CD14-positive monocyte (primary cell): ENCODE data around the gene ANKRD1. TPM values are rescaled to one million over a fixed set of nuclear protein-coding genes. Genes with fewer than 3 reads are reported as not detected.

Experiments
- DNase-seq, 3 donors: peaks; one replicate each; pipeline ENCODE4 v3.0.0-alpha.2; 2011 to 2022
- H2AFZ ChIP-seq: 2 replicates; pipeline ENCODE4 v1.6.0; 2012; ENCODE audit warnings: mild to moderate bottlenecking, low read depth, low read length, inconsistent platforms; ENCODE audit not compliant: insufficient read depth, poor library complexity, severe bottlenecking
- H3K27ac ChIP-seq, 2 donors: 1 replicate in 1 of 2; 2 replicates in 1 of 2; pipeline ENCODE4 v1.5.1; 2012 to 2013; ENCODE audit warnings: low read length in 2 of 2, control low read depth in 1 of 2, inconsistent platforms in 1 of 2, low read depth in 1 of 2, mild to moderate bottlenecking in 1 of 2
- H3K27me3 ChIP-seq, 2 donors: one replicate each; pipeline versions ENCODE4 v1.6.0 to v1.6.1; 2011 to 2013; ENCODE audit warnings: low read length in 2 of 2; ENCODE audit not compliant: control insufficient read depth in 2 of 2, insufficient read depth in 2 of 2
- H3K36me3 ChIP-seq, 2 donors: replicated peaks in 1 of 2; 1 replicate in 1 of 2; 2 replicates in 1 of 2; pipeline versions ENCODE4 v1.5.1 to v1.6.1; 2012 to 2013; ENCODE audit warnings: low read length in 2 of 2, control low read depth in 1 of 2, inconsistent platforms in 1 of 2, mild to moderate bottlenecking in 1 of 2; ENCODE audit not compliant: insufficient read depth in 2 of 2, control insufficient read depth in 1 of 2
- H3K4me1 ChIP-seq, 2 donors: 1 replicate in 1 of 2; 2 replicates in 1 of 2; pipeline versions ENCODE4 v1.5.1 to v1.6.1; 2012 to 2013; ENCODE audit warnings: low read length in 2 of 2, control low read depth in 1 of 2, inconsistent platforms in 1 of 2, mild to moderate bottlenecking in 1 of 2, moderate library complexity in 1 of 2; ENCODE audit not compliant: insufficient read depth in 2 of 2, control insufficient read depth in 1 of 2
- H3K4me2 ChIP-seq: replicated peaks from 2 replicates; pipeline ENCODE3; 2012; ENCODE audit warnings: low read length, moderate library complexity, mild to moderate bottlenecking; ENCODE audit not compliant: poor library complexity, severe bottlenecking; ENCODE audit errors: extremely low read depth
- H3K4me3 ChIP-seq, 3 experiments: fragments of 200-600 bp in 1 of 3; sonication (generic) in 1 of 3; replicated peaks in 1 of 3; 1 replicate in 2 of 3; 2 replicates in 1 of 3; pipeline ENCODE4 v1.5.1; 2011 to 2013; ENCODE audit warnings: low read length in 3 of 3, mild to moderate bottlenecking in 3 of 3, control low read depth in 2 of 3, low read depth in 2 of 3, inconsistent platforms in 1 of 3, moderate library complexity in 1 of 3
- H3K79me2 ChIP-seq: 2 replicates; pipeline ENCODE4 v1.6.0; 2012; ENCODE audit warnings: mild to moderate bottlenecking, control low read depth, inconsistent platforms, low read length, moderate library complexity; ENCODE audit not compliant: insufficient read depth
- H3K9ac ChIP-seq: 2 replicates; pipeline ENCODE4 v1.6.0; 2017; ENCODE audit warnings: low read length, mild to moderate bottlenecking; ENCODE audit not compliant: insufficient read depth, poor library complexity, severe bottlenecking
- H3K9me3 ChIP-seq, 2 donors: replicated peaks in 1 of 2; 1 replicate in 1 of 2; 2 replicates in 1 of 2; pipeline versions ENCODE4 v1.5.1 to v1.6.1; 2012 to 2013; ENCODE audit warnings: low read length in 2 of 2, control low read depth in 1 of 2; ENCODE audit not compliant: control insufficient read depth in 1 of 2, insufficient read depth in 1 of 2
- H4K20me1 ChIP-seq: 2 replicates; pipeline ENCODE4 v1.6.0; 2012; ENCODE audit warnings: mild to moderate bottlenecking, low read length, control low read depth, moderate library complexity; ENCODE audit not compliant: insufficient read depth
- H3K27ac Mint-ChIP-seq, 7 donors: one replicate each; pipeline ENCODE4 v1.8.0; 2020; ENCODE audit warnings: mild to moderate bottlenecking in 7 of 7, mixed read lengths in 7 of 7, moderate library complexity in 6 of 7, inconsistent platforms in 2 of 7
- H3K27me3 Mint-ChIP-seq, 3 donors: one replicate each; pipeline ENCODE4 v1.8.0; 2021 to 2022; ENCODE audit warnings: low read depth in 3 of 3, mild to moderate bottlenecking in 3 of 3, mixed read lengths in 3 of 3, moderate library complexity in 3 of 3, inconsistent platforms in 1 of 3
- H3K36me3 Mint-ChIP-seq, 2 donors: one replicate each; pipeline ENCODE4 v1.8.0; 2020; ENCODE audit warnings: mixed read lengths in 2 of 2, inconsistent platforms in 1 of 2, mild to moderate bottlenecking in 1 of 2
- H3K4me1 Mint-ChIP-seq: one replicate; pipeline ENCODE4 v1.8.0; 2020; ENCODE audit warnings: mild to moderate bottlenecking, mixed read lengths
- H3K4me3 Mint-ChIP-seq, 2 donors: one replicate each; pipeline ENCODE4 v1.8.0; 2020; ENCODE audit warnings: mild to moderate bottlenecking in 2 of 2, mixed read lengths in 2 of 2, moderate library complexity in 1 of 2
- H3K9me3 Mint-ChIP-seq, 7 donors: one replicate each; pipeline ENCODE4 v1.8.0; 2020 to 2022; ENCODE audit warnings: mixed read lengths in 7 of 7, mild to moderate bottlenecking in 6 of 7, moderate library complexity in 6 of 7, inconsistent platforms in 2 of 7
- CTCF ChIP-seq: fragments of 200-600 bp; IDR thresholded peaks from one replicate; pipeline ENCODE4 v1.8.0; 2022; ENCODE audit warnings: antibody characterized with exemption, mild to moderate bottlenecking
- WGBS: methylation state at CpG from one replicate; pipeline ENCODE4 v1.1.5; 2013; ENCODE audit warnings: missing lambda C conversion rate; ENCODE audit not compliant: insufficient coverage; 5-methylcytosine and 5-hydroxymethylcytosine counted together
- intact Hi-C, 2 donors: fragments of 100-400 bp; cut with micrococcal nuclease; formaldehyde crosslinking; loops; one replicate each; pipeline versions ENCODE4 v1.15.0 to v1.15.1; 2023
- polyA plus RNA-seq, 3 donors: library from polyadenylated mRNA; depleted of rRNA in 1 of 3; unstranded in 2 of 3; stranded (reverse) in 1 of 3; fragments of 300-500 nt in 2 of 3; fragments of >200 nt in 1 of 3; fragmentation: Illumina TruSeq in 2 of 3; gene quantifications; 1 replicate in 2 of 3; 2 replicates in 1 of 3; pipeline ENCODE4 v1.2.3, GENCODE V29; 2012 to 2021

Gene ANKRD1
- polyA plus RNA-seq, 3 donors, result not detected

- no peak for TF ChIP-seq CTCF
- H3K9me3 Mint-ChIP-seq, result peaks cover 0 to 2% (median 0%) of the 10 kb centered on the region in 7 donors
- Histone ChIP-seq H3K9ac (no peak overlapping the region), H3K27me3 (no peaks in the 10 kb centered on the region), H3K4me3 (no peak overlapping the region), H4K20me1 (no peaks in the 10 kb centered on the region), H3K4me1 (no peaks in the 10 kb centered on the region), H3K27ac (no peak overlapping the region), H3K4me2 (no peak overlapping the region), H3K9me3 (no peaks in the 10 kb centered on the region), H2AFZ (no peak overlapping the region), H3K36me3 (no peaks in the 10 kb centered on the region), H3K79me2 (no peaks in the 10 kb centered on the region)
- intact Hi-C loops, result no loop called here
- H3K27me3 Mint-ChIP-seq, result peaks cover 0 to 6% (median 3%) of the 10 kb centered on the region in 3 donors
- 64% methylated on average over 3 of the region's 5 CpGs for WGBS
- no peaks in the 10 kb centered on the region for H3K4me1 Mint-ChIP-seq
- no peak for DNase-seq
- H3K4me3 Mint-ChIP-seq, result no peak overlapping the region
- H3K36me3 Mint-ChIP-seq, result no peaks in the 10 kb centered on the region
- no peak overlapping the region for H3K27ac Mint-ChIP-seq
Measured at GRCh38 chr10:90930070-90930837, 9.4 kb upstream of the ANKRD1 start.

- WGBS, result 56% methylated on average over 3 of the region's 5 CpGs
- Mint-ChIP-seq H3K27me3 (peaks cover 0 to 8% (median 5%) of the 10 kb centered on the region in 3 donors), H3K9me3 (peaks cover 0 to 2% (median 0%) of the 10 kb centered on the region in 7 donors), H3K27ac (peak overlapping the region in 1 of 7 donors; percentile 23), H3K4me1 (no peaks in the 10 kb centered on the region), H3K36me3 (no peaks in the 10 kb centered on the region), H3K4me3 (no peak overlapping the region)
- H3K27ac ChIP-seq, result no peak overlapping the region
- DNase-seq, result no peak
- no peaks in the 10 kb centered on the region for H3K4me1 ChIP-seq
- H3K4me2 ChIP-seq, result no peak overlapping the region
- H3K9me3 ChIP-seq, result no peaks in the 10 kb centered on the region
- TF ChIP-seq CTCF, result no peak
- no peaks in the 10 kb centered on the region for H3K27me3 ChIP-seq
- no peak overlapping the region for H2AFZ ChIP-seq
- H4K20me1 ChIP-seq, result no peaks in the 10 kb centered on the region
- H3K4me3 ChIP-seq, result no peak overlapping the region
- H3K79me2 ChIP-seq, result no peaks in the 10 kb centered on the region
- no peak overlapping the region for H3K9ac ChIP-seq
- intact Hi-C loops, result no loop called here
- no peaks in the 10 kb centered on the region for H3K36me3 ChIP-seq
Measured at GRCh38 chr10:90929179-90929578, 8.3 kb upstream of the ANKRD1 start.
